HepG2 (cell line): ENCODE data around the gene CERS1. TPM values are rescaled to one million over a fixed set of nuclear protein-coding genes. Genes with fewer than 3 reads are reported as not detected.

ENCODE experiments used
- BCLAF1 ChIP-seq: fragments of 450-650 bp; IDR thresholded peaks from 2 replicates; pipeline ENCODE4 v1.6.1; 2017; ENCODE audit warnings: mild to moderate bottlenecking
- CBX1 ChIP-seq: IDR thresholded peaks from one replicate; pipeline ENCODE4 v1.6.1; 2016; ENCODE audit warnings: antibody characterized with exemption, low read depth
- DR1 ChIP-seq: sonication (generic); formaldehyde crosslinking; IDR thresholded peaks from 2 replicates; pipeline ENCODE4 v1.8.0; 2021; ENCODE audit warnings: mild to moderate bottlenecking, missing genetic modification reagents, inconsistent platforms
- FLYWCH1 ChIP-seq: sonication (generic); formaldehyde crosslinking; IDR thresholded peaks from 2 replicates; pipeline ENCODE4 v1.8.1; 2023; ENCODE audit warnings: mild to moderate bottlenecking, missing genetic modification reagents
- FOXK1 ChIP-seq: sonication (generic); formaldehyde crosslinking; IDR thresholded peaks from 2 replicates; pipeline ENCODE4 v1.4.0; 2020; ENCODE audit warnings: low read depth, missing genetic modification reagents, borderline replicate concordance
- HOXA7 ChIP-seq: sonication (generic); formaldehyde crosslinking; IDR thresholded peaks from 2 replicates; pipeline ENCODE4 v1.8.1; 2022; ENCODE audit warnings: mild to moderate bottlenecking, missing genetic modification reagents, moderate library complexity
- IRF1 ChIP-seq: sonication (generic); formaldehyde crosslinking; IDR thresholded peaks from 2 replicates; pipeline ENCODE4 v1.4.0; 2020; ENCODE audit warnings: low read depth, mild to moderate bottlenecking, missing genetic modification reagents
- MAZ ChIP-seq, 2 experiments: sonication (generic) in 1 of 2; formaldehyde crosslinking in 1 of 2; IDR thresholded peaks; 2 replicates each; pipeline versions ENCODE4 v1.5.0 to v1.6.1; 2012 to 2020; ENCODE audit warnings: low read depth in 2 of 2, mild to moderate bottlenecking in 2 of 2, borderline replicate concordance in 1 of 2, improper control_type of control experiment in 1 of 2, low read length in 1 of 2, missing genetic modification reagents in 1 of 2, moderate library complexity in 1 of 2
- MXD4 ChIP-seq: IDR thresholded peaks from 2 replicates; pipeline ENCODE4 v1.6.1; 2016; ENCODE audit warnings: mild to moderate bottlenecking, missing biosample characterization, missing genetic modification reagents
- NRL ChIP-seq: sonication (generic); formaldehyde crosslinking; IDR thresholded peaks from 2 replicates; pipeline ENCODE4 v1.5.0; 2020; ENCODE audit warnings: missing genetic modification reagents, mild to moderate bottlenecking, moderate library complexity, borderline replicate concordance
- PAWR ChIP-seq: sonication (generic); formaldehyde crosslinking; IDR thresholded peaks from 2 replicates; pipeline ENCODE4 v1.4.0; 2020; ENCODE audit warnings: missing genetic modification reagents, mild to moderate bottlenecking, borderline replicate concordance
- PHB2 ChIP-seq: fragments of 450-650 bp; IDR thresholded peaks from 2 replicates; pipeline ENCODE4 v1.6.1; 2018; ENCODE audit not compliant: partially characterized antibody
- SIX1 ChIP-seq: sonication (generic); formaldehyde crosslinking; IDR thresholded peaks from 2 replicates; pipeline ENCODE4 v1.4.0; 2020; ENCODE audit warnings: missing genetic modification reagents, borderline replicate concordance
- SMARCC2 ChIP-seq: fragments of 450-650 bp; IDR thresholded peaks from 2 replicates; pipeline ENCODE4 v1.6.1; 2017; ENCODE audit warnings: antibody characterized with exemption, mild to moderate bottlenecking
- SUZ12 ChIP-seq: fragments of 150-350 bp; IDR thresholded peaks from 2 replicates; pipeline ENCODE4 v1.6.1; 2014; ENCODE audit warnings: low read depth, low read length
- TEAD3 ChIP-seq: optimal IDR thresholded peaks from 2 replicates; pipeline ENCODE3; 2016; ENCODE audit warnings: borderline replicate concordance
- ZBTB7A ChIP-seq: sonication (generic); formaldehyde crosslinking; IDR thresholded peaks from 2 replicates; pipeline ENCODE4 v1.8.0; 2022; ENCODE audit warnings: mild to moderate bottlenecking, missing genetic modification reagents
- ZEB1 ChIP-seq: IDR thresholded peaks from 2 replicates; pipeline ENCODE4 v1.6.1; 2012; ENCODE audit warnings: mild to moderate bottlenecking, low read depth, inconsistent platforms; ENCODE audit not compliant: insufficient replicate concordance
- ZMYM4 ChIP-seq: sonication (generic); formaldehyde crosslinking; IDR thresholded peaks from 2 replicates; pipeline ENCODE4 v1.8.1; 2023; ENCODE audit warnings: mild to moderate bottlenecking, missing genetic modification reagents
- ZNF292 ChIP-seq: sonication (generic); formaldehyde crosslinking; IDR thresholded peaks from 2 replicates; pipeline ENCODE4 v1.8.1; 2022; ENCODE audit warnings: mild to moderate bottlenecking, low read depth, missing genetic modification reagents, borderline replicate concordance
- ZNF770 ChIP-seq: sonication (generic); formaldehyde crosslinking; IDR thresholded peaks from 2 replicates; pipeline ENCODE4 v1.5.0; 2020; ENCODE audit warnings: mild to moderate bottlenecking, missing genetic modification reagents
- ZNF83 ChIP-seq: sonication (generic); formaldehyde crosslinking; IDR thresholded peaks from 2 replicates; pipeline ENCODE4 v1.4.0; 2020; ENCODE audit warnings: missing genetic modification reagents, mild to moderate bottlenecking, borderline replicate concordance
- polyA plus RNA-seq, 8 experiments: library from polyadenylated mRNA; depleted of rRNA in 3 of 8; stranded (reverse) in 7 of 8; unstranded in 1 of 8; fragments of >200 nt; fragmentation: Illumina TruSeq in 4 of 8; extraction: Trizol in 4 of 8; gene quantifications; 2 replicates each; pipeline versions ENCODE4 v1.2.1 to v1.2.3, GENCODE V29; 2011 to 2016; ENCODE audit warnings: low read depth in 4 of 8, missing spikeins in 1 of 8, mixed read lengths in 1 of 8; ENCODE audit not compliant: insufficient read depth in 1 of 8
- total RNA-seq, 5 experiments: library from RNA; depleted of rRNA; stranded (reverse); fragments of >200 nt; fragmentation: Illumina TruSeq; extraction: Trizol; gene quantifications; 2 replicates each; pipeline ENCODE4 v1.2.3, GENCODE V29; 2016; ENCODE audit warnings: low read depth in 1 of 5
- TF ChIP-seq, protein P1 (sequence below): sonication (generic); formaldehyde crosslinking; IDR thresholded peaks from 2 replicates; pipeline ENCODE4 v1.4.0; 2020; ENCODE audit warnings: low read depth, mild to moderate bottlenecking, missing genetic modification reagents

CERS1 gene
- total and polyA plus RNA-seq, 2 of the 13 experiments (the other 11 are each of a cell fraction or from before 2014, with no cell fraction given), result 4.6 to 9.8 TPM

DNA sequence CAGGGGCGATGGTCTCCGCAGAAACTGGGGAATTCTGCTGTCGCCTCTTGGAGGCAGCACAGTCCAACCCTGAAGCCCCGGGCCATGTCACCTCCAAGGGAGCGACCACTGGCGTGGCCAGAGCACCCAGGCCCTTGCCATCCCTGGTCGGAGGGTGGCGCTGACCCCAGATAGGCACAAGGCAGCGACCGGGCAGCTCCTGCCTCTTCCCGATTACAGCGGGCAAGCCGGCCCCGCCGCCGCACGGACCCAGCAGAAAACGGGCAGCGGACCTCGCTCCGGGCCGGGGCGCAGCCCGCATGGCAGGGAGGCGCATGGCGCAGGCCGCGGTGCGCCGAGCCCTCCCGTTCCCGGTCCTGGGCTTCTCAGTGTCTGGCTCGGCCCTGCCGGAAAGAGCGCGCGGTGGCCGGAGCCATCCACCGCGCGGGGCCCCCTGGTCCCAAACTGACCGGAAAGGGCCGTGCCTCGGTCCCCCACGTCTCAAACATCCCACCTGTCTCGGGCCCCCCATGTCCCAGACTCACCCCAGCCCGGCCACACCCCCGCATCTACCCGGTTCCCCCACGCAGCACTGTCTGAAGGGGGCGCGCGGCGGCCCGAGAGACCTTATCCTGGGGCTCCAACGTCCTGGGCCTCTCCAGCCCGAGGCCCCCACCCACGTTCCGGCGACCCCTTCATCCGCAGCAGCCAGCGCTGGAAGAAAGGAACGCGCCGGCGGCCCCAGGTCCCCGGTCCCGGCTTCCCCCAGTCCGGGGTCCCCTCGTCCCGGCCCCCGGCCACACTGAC is 727 bp downstream of the CERS1 start (continued):
- no peak for TF ChIP-seq ZNF770 (CRISPR knock-in tag)
- no peak for TF ChIP-seq DR1 (CRISPR knock-in tag)
- TF ChIP-seq MAZ (IDR thresholded peaks at IDR 0.05; ENCODE audit: borderline replicate concordance, low read depth, low read length), result no peak
- TF ChIP-seq MAZ (CRISPR knock-in tag; IDR thresholded peaks at IDR 0.05; ENCODE audit: low read depth), result no peak
- no peak for TF ChIP-seq IRF1 (CRISPR knock-in tag)
- no peak for TF ChIP-seq SIX1 (CRISPR knock-in tag)
- TF ChIP-seq ZNF83 (CRISPR knock-in tag), result no peak
- TF ChIP-seq, protein P1, sequence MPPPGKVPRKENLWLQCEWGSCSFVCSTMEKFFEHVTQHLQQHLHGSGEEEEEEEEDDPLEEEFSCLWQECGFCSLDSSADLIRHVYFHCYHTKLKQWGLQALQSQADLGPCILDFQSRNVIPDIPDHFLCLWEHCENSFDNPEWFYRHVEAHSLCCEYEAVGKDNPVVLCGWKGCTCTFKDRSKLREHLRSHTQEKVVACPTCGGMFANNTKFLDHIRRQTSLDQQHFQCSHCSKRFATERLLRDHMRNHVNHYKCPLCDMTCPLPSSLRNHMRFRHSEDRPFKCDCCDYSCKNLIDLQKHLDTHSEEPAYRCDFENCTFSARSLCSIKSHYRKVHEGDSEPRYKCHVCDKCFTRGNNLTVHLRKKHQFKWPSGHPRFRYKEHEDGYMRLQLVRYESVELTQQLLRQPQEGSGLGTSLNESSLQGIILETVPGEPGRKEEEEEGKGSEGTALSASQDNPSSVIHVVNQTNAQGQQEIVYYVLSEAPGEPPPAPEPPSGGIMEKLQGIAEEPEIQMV (CRISPR knock-in tag), result no peak; the same call in 1 of the 2 replicates
- no peak for TF ChIP-seq CBX1
- TF ChIP-seq ZNF292 (CRISPR knock-in tag), result no peak
- peak; percentile 60; the same call in 1 of the 2 replicates for TF ChIP-seq MXD4
- TF ChIP-seq HOXA7 (CRISPR knock-in tag), result no peak
- no peak for TF ChIP-seq FLYWCH1 (CRISPR knock-in tag)
- TF ChIP-seq PHB2, result no peak
- TF ChIP-seq ZMYM4, result peak; percentile 38; the same call in 1 of the 2 replicates
- no peak for TF ChIP-seq ZBTB7A (CRISPR knock-in tag)
- TF ChIP-seq FOXK1 (CRISPR knock-in tag), result no peak
- peak; percentile 61 for TF ChIP-seq TEAD3 (CRISPR knock-in tag)
- TF ChIP-seq SMARCC2, result no peak
- TF ChIP-seq NRL, result no peak; the same call in 1 of the 2 replicates
- no peak for TF ChIP-seq ZEB1
- no peak for TF ChIP-seq BCLAF1
- TF ChIP-seq SUZ12, result no peak
- TF ChIP-seq PAWR, result no peak
